ENCODE measurements around the gene MAN2A1. TPM values are rescaled to one million over a fixed set of nuclear protein-coding genes. Genes with fewer than 3 reads are reported as not detected.

MAN2A1 gene
- total RNA-seq, 1 experiment from 2014 or later: 35.4 TPM

- Histone ChIP-seq H3K9me3 (ENCODE audit: control insufficient read depth in 1 of 2, insufficient read depth in 1 of 2, low read depth in 1 of 2, low read length in 2 of 2) (no peaks in the 10 kb centered on the region), H2AFZ (ENCODE audit: low read depth, low read length, poor library complexity, severe bottlenecking) (no peak overlapping the region), H3K27me3 (ENCODE audit: insufficient read depth, low read length) (no peaks in the 10 kb centered on the region), H3K79me2 (ENCODE audit: insufficient read depth, low read length) (no peaks in the 10 kb centered on the region), H3K4me1 (ENCODE audit: control insufficient read depth in 1 of 2, insufficient read depth in 2 of 2, low read length in 2 of 2) (no peaks in the 10 kb centered on the region), H3K9ac (ENCODE audit: low read length) (no peak overlapping the region), H4K20me1 (ENCODE audit: insufficient read depth) (no peaks in the 10 kb centered on the region), H3K4me2 (ENCODE audit: low read length) (no peak overlapping the region), H3K36me3 (ENCODE audit: control insufficient read depth in 1 of 2, insufficient read depth in 2 of 2, low read length in 2 of 2) (no peaks in the 10 kb centered on the region), H3K9me2 (ENCODE audit: insufficient read depth) (no peaks in the 10 kb centered on the region), H3K4me3 (replicated peaks in 1 of 2; ENCODE audit: low read depth in 1 of 2, low read length in 2 of 2) (no peak overlapping the region), H3K27ac (ENCODE audit: low read depth, low read length) (no peak overlapping the region)
- BruUV-seq (replicated peaks): no TSS peak
- RAD21 ChIA-PET (ENCODE audit: low non-redundant PET in 1 of 2, low total read pairs in 2 of 2, uncharacterized antibody in 2 of 2, unreplicated experiment in 2 of 2): no interaction called here
- no peak for ATAC-seq
- POLR2A ChIA-PET: no interaction called here
- no peak for TF ChIP-seq ZNF274 (IDR thresholded peaks at IDR 0.05; ENCODE audit: low read depth, low read length)
- TF ChIP-seq CEBPB (IDR thresholded peaks at IDR 0.05; ENCODE audit: low read depth): no peak
- TF ChIP-seq CBX3 (IDR thresholded peaks at IDR 0.05; ENCODE audit: low read depth): no peak
- no peak for TF ChIP-seq JUND (IDR thresholded peaks at IDR 0.05)
- no peak for TF ChIP-seq CTCF (IDR thresholded peaks at IDR 0.05 in 2 of 3, conservative IDR thresholded peaks at IDR 0.05 in 1 of 3; ENCODE audit: borderline replicate concordance in 1 of 3, insufficient read depth in 1 of 3, low read depth in 2 of 3, low read length in 2 of 3)
- no peak for TF ChIP-seq EZH2 (IDR thresholded peaks at IDR 0.05)
- TF ChIP-seq EZH2phosphoT487 (IDR thresholded peaks at IDR 0.05; ENCODE audit: borderline replicate concordance): no peak
- TF ChIP-seq ZFX (IDR thresholded peaks at IDR 0.05): no peak
- no peak for TF ChIP-seq POLR2AphosphoS5 (IDR thresholded peaks at IDR 0.05; ENCODE audit: low read depth, low read length)
- TF ChIP-seq RAD21 (IDR thresholded peaks at IDR 0.05; ENCODE audit: low read depth): no peak
- no peak for TF ChIP-seq REST (IDR thresholded peaks at IDR 0.05; ENCODE audit: low read depth)
- TF ChIP-seq ELF1 (IDR thresholded peaks at IDR 0.05; ENCODE audit: borderline replicate concordance, low read depth): no peak
- no peak for TF ChIP-seq ZBTB33 (IDR thresholded peaks at IDR 0.05; ENCODE audit: extremely low read depth, insufficient replicate concordance, low read length)
- no peak for TF ChIP-seq YY1 (IDR thresholded peaks at IDR 0.05; ENCODE audit: extremely low read depth, insufficient replicate concordance, low read depth, low read length)
- TF ChIP-seq SIN3A (IDR thresholded peaks at IDR 0.05; ENCODE audit: low read depth): no peak
- no peak for TF ChIP-seq EGR1 (IDR thresholded peaks at IDR 0.05; ENCODE audit: low read depth)
- intact Hi-C loops (cut with micrococcal nuclease): no loop called here
- no peak for DNase-seq (ENCODE audit: low read depth, low spot score)
- CTCF ChIA-PET: no interaction called here
Observed at GRCh38 chr5:109784687-109785086, 95.0 kb downstream of the MAN2A1 start.

Data from HCT116 (cell line).